IPS-18c (cell line): ENCODE data around the gene PAPSS2.

Experiments
- H3K4me3 ChIP-seq: 2 replicates; pipeline ENCODE4 v1.7.0; 2013; ENCODE audit warnings: low read depth, mild to moderate bottlenecking, low read length, moderate library complexity; ENCODE audit not compliant: insufficient read depth
- H3K9me3 ChIP-seq: one replicate; pipeline ENCODE4 v1.6.1; 2013; ENCODE audit warnings: mild to moderate bottlenecking, low read length, moderate library complexity; ENCODE audit not compliant: control insufficient read depth, insufficient read depth

Gene PAPSS2

GRCh38 chr10:87775766-87776165, 116.1 kb downstream of the PAPSS2 start:
- Histone ChIP-seq H3K4me3 (no peak overlapping the region), H3K9me3 (no peaks in the 10 kb centered on the region)

- no peak overlapping the region for H3K4me3 ChIP-seq
- no peaks in the 10 kb centered on the region for H3K9me3 ChIP-seq
These were observed 116.7 kb downstream of the PAPSS2 start for GRCh38 chr10:87776328-87776727.

GRCh38 chr10:87781545-87781944, 121.9 kb downstream of the PAPSS2 start:
- H3K9me3 ChIP-seq, result no peaks in the 10 kb centered on the region

GRCh38 chr10:87782721-87783120, 123.0 kb downstream of the PAPSS2 start:
- H3K9me3 ChIP-seq, result no peaks in the 10 kb centered on the region

More at GRCh38 chr10:87781545-87781944, 121.9 kb downstream of the PAPSS2 start:
- no peak overlapping the region for H3K4me3 ChIP-seq

GRCh38 chr10:87786421-87786820, 126.7 kb downstream of the PAPSS2 start:
- H3K4me3 ChIP-seq, result no peak overlapping the region
- H3K9me3 ChIP-seq, result no peaks in the 10 kb centered on the region

More at GRCh38 chr10:87782721-87783120, 123.0 kb downstream of the PAPSS2 start:
- no peak overlapping the region for H3K4me3 ChIP-seq

GRCh38 chr10:87790185-87790584, 130.5 kb downstream of the PAPSS2 start:
- no peak overlapping the region for H3K4me3 ChIP-seq
- no peaks in the 10 kb centered on the region for H3K9me3 ChIP-seq

- H3K9me3 ChIP-seq, result no peaks in the 10 kb centered on the region
- H3K4me3 ChIP-seq, result no peak overlapping the region
These were observed 134.6 kb downstream of the PAPSS2 start for GRCh38 chr10:87794285-87794684.
